Measurements from ENCODE around the gene GPR75.

The GPR75 gene

DNA sequence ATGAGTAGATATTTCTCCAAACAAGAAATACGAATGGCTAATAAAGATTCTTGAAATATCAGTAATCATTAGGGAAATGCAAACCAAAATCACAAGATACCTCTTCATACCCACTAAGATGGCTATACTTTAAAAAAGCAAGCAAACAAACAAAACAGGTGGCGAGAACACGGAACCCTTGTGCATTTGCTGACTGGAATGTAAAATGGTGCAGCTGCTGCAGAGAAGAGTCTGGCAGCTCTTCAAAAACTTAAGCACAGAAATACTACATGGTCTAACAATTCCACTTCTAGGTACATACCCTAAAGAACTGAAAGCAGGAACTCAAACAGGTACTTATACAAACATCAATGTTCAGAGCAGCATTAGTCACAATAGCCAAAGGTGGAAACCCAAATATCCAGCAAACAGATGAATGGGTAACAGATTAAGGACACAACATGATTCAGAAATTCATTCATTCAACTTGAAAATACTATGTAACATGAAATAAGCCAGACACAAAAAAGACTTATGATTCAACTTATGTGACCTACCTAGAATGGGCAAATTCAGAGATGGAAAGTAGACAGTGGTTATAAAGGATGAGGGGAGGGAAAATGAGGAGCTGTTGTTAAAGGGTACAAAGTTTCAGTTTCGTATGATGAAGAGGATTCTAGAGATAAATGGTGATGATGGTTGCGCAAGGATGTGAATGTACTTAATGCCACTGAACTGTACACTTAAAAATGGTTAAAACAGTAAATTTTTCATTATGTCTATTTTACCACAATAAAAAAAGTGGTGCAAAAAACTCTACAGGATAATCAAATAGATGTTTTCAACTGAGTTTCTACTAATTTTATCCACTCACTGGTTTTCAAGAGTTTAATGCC, 26.9 kb upstream of the GPR75 start:
- TF ChIP-seq, protein P1, sequence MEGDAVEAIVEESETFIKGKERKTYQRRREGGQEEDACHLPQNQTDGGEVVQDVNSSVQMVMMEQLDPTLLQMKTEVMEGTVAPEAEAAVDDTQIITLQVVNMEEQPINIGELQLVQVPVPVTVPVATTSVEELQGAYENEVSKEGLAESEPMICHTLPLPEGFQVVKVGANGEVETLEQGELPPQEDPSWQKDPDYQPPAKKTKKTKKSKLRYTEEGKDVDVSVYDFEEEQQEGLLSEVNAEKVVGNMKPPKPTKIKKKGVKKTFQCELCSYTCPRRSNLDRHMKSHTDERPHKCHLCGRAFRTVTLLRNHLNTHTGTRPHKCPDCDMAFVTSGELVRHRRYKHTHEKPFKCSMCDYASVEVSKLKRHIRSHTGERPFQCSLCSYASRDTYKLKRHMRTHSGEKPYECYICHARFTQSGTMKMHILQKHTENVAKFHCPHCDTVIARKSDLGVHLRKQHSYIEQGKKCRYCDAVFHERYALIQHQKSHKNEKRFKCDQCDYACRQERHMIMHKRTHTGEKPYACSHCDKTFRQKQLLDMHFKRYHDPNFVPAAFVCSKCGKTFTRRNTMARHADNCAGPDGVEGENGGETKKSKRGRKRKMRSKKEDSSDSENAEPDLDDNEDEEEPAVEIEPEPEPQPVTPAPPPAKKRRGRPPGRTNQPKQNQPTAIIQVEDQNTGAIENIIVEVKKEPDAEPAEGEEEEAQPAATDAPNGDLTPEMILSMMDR (IDR thresholded peaks at IDR 0.05; ENCODE audit: borderline replicate concordance, insufficient read depth, low read depth, low read length): no peak
- no peak overlapping the region for H3K4me3 ChIP-seq (ENCODE audit: low read depth, low read length)

DNA sequence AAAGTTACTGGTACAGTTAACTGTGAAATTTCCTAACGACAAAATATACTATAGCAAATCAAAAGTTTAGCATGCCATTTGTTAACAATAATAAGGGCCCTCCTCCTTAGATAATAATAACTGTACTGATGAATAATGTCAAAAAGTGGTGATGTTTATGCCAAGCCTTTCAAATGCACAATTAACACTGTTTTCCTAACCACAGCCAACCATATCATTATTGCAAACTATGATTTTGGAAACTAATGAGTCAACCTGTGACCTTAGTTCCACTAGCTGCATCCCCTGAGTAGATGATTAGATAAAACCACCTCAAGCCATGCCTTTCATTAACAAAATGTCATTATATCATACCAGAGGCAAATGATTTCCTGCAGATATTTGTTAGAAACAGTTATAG, 25.1 kb upstream of the GPR75 start:
- TF ChIP-seq, protein P1 (IDR thresholded peaks at IDR 0.05; ENCODE audit: borderline replicate concordance, insufficient read depth, low read depth, low read length): no peak
- no peak overlapping the region for H3K4me3 ChIP-seq (ENCODE audit: low read depth, low read length)

DNA sequence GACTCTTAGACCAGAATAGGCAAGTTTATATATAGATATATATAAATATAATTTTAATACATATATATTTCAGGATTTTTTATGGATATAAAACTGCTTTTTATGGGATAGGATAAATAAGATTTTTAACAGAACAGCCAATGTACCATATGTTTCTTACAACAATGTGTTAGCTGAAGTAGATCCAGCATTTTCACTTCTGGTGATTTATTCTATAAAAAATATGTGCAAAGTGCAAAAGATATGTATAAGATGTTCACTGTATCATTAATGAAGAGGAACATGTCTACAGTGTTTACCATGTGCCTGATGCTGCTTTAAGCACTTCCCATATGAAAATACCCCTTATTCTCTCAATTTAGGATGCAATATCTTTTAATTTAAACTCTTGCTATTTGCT, 22.2 kb upstream of the GPR75 start:
- TF ChIP-seq, protein P1 (IDR thresholded peaks at IDR 0.05; ENCODE audit: borderline replicate concordance, insufficient read depth, low read depth, low read length): no peak
- H3K4me3 ChIP-seq (ENCODE audit: low read depth, low read length): no peak overlapping the region

DNA sequence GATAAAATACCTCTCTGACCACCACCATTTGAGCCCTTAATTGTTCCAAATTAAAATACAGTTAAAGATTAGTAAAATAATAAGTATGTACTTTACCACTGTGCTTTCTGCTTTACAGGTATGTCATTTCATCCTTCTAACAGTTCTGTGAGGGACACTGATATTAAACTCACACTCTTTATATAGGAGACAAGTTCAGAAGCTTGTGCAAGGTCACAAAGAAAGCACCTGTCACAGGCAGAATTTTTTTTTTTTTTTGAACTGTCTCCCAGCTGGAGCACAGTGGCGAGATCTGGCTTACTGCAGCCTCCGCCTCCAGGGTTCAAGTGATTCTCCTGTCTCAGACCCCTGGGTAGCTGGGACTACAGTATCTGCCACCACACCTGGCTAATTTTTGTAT, 21.6 kb upstream of the GPR75 start:
- TF ChIP-seq, protein P1 (IDR thresholded peaks at IDR 0.05; ENCODE audit: borderline replicate concordance, insufficient read depth, low read depth, low read length): no peak
- H3K4me3 ChIP-seq (ENCODE audit: low read depth, low read length): no peak overlapping the region

DNA sequence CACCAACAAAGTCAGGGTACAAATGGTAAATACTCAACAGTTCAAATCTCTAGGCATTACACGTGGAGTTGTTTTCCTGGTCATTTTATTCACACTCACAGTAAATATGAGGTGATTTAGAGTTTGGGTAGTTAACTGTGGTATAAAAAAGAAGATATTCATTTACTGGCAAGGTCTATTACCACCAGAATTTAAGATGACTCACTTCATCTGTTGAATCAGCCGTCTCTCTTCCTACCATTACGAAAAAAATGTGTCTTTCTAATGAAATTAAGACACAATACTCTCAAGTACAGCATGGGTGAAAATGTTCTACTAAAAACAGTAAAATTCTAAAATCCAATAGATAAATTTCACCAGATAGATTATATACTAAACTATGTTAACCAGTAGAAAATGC, 21.0 kb upstream of the GPR75 start:
- H3K4me3 ChIP-seq (ENCODE audit: low read depth, low read length): no peak overlapping the region
- TF ChIP-seq, protein P1 (IDR thresholded peaks at IDR 0.05; ENCODE audit: borderline replicate concordance, insufficient read depth, low read depth, low read length): no peak

DNA sequence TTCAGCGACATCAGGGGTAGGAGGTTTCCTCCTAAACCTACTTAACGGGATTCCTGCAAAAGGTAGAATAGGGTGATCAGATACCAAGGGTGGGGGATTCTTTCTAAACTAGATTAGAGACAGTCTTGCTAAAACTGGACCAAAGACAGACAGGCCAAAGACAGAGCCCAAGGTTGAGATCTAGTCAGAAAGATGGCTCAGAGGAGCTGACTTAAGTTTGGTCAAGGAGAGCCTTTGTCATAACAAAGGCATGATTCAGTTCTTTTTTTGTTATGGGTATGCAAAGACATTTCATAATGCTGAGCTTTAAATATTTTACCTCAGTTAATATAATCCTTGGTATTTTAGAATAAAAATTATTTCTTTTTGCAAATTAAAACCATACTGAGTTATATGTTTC, 17.8 kb upstream of the GPR75 start:
- no peak overlapping the region for H3K4me3 ChIP-seq (ENCODE audit: low read depth, low read length)
- TF ChIP-seq, protein P1 (IDR thresholded peaks at IDR 0.05; ENCODE audit: borderline replicate concordance, insufficient read depth, low read depth, low read length): no peak

DNA sequence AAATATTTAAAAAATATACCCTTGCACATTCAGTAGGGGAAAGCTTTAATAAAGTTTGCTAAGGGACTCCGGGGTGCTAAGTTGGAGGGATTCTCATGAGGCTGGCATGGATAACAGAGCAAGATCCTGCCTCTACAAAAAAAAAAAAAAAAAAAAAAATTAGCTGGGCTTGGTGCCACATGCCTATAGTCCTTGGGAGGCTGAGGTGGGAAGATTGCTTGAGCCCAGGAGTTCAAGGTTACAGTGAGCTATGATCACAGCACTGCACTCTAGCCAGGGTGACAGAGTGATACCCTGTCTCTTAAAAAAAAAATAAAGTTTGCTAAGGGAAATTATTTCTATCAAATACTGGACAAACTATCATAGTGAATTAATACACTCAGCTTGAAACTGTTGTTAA, 17.3 kb upstream of the GPR75 start:
- TF ChIP-seq, protein P1 (IDR thresholded peaks at IDR 0.05; ENCODE audit: borderline replicate concordance, insufficient read depth, low read depth, low read length): no peak
- no peak overlapping the region for H3K4me3 ChIP-seq (ENCODE audit: low read depth, low read length)
